Neural crest cell (in vitro differentiated cells): ENCODE results near the gene ATF4. TPM values are rescaled to one million over a fixed set of nuclear protein-coding genes. Genes with fewer than 3 reads are reported as not detected.

Experiments
- DNase-seq: peaks from one replicate; pipeline ENCODE4 v3.0.0; 2021; ENCODE audit warnings: low read depth, mixed read lengths, low spot score
- H3K27ac Mint-ChIP-seq: one replicate; pipeline ENCODE4 v1.8.0; 2021; ENCODE audit warnings: mild to moderate bottlenecking, mixed read lengths; ENCODE audit not compliant: unreplicated experiment
- H3K27me3 Mint-ChIP-seq: 2 replicates; pipeline ENCODE4 v1.8.0; 2021; ENCODE audit warnings: low read depth, mild to moderate bottlenecking, mixed read lengths
- H3K36me3 Mint-ChIP-seq: 2 replicates; pipeline ENCODE4 v1.8.0; 2021; ENCODE audit warnings: low read depth, mild to moderate bottlenecking, mixed read lengths
- H3K4me1 Mint-ChIP-seq: 2 replicates; pipeline ENCODE4 v1.8.0; 2021; ENCODE audit warnings: mixed read lengths
- H3K4me3 Mint-ChIP-seq: one replicate; pipeline ENCODE4 v1.8.0; 2021; ENCODE audit warnings: mild to moderate bottlenecking, mixed read lengths
- H3K9me3 Mint-ChIP-seq: 2 replicates; pipeline ENCODE4 v1.8.0; 2021; ENCODE audit warnings: mixed read lengths
- total RNA-seq: library from RNA; stranded (reverse); gene quantifications from 2 replicates; pipeline ENCODE4 v1.2.1, GENCODE V29; 2021
- TF ChIP-seq, protein P1 (sequence below): fragments of 200-600 bp; sonication (generic); conservative IDR thresholded peaks from 2 replicates; pipeline ENCODE4 v1.5.0; 2021; ENCODE audit warnings: antibody characterized with exemption, mild to moderate bottlenecking

The ATF4 gene
- total RNA-seq, 1 donor from 2014 or later: 364 TPM

DNA sequence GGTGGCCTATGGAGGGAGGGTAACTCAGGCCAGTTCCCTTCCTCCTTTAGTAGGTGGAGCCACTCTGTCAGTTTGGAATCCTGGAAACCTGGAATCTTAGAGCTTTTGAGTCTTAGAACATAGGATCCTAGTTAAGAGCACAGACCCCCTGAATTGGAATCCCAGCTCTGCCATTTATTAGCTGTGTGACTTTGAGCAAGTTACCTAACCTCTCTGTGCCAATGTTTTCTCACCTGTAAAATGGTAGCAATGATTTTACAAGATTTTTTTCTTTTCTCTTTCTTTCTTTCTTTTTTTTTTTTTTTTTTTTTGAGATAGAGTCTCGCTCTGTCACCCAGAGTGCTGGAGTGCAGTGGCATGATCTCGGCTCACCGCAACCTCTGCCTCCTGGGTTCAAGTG is 33.1 kb downstream of the ATF4 start:
- DNase-seq: no peak
- Mint-ChIP-seq H3K9me3 (no peaks in the 10 kb centered on the region), H3K4me1 (peaks cover 5% of the 10 kb centered on the region), H3K27ac (no peak overlapping the region), H3K36me3 (no peaks in the 10 kb centered on the region), H3K4me3 (no peak overlapping the region), H3K27me3 (peaks cover 82% of the 10 kb centered on the region)
- TF ChIP-seq, protein P1, sequence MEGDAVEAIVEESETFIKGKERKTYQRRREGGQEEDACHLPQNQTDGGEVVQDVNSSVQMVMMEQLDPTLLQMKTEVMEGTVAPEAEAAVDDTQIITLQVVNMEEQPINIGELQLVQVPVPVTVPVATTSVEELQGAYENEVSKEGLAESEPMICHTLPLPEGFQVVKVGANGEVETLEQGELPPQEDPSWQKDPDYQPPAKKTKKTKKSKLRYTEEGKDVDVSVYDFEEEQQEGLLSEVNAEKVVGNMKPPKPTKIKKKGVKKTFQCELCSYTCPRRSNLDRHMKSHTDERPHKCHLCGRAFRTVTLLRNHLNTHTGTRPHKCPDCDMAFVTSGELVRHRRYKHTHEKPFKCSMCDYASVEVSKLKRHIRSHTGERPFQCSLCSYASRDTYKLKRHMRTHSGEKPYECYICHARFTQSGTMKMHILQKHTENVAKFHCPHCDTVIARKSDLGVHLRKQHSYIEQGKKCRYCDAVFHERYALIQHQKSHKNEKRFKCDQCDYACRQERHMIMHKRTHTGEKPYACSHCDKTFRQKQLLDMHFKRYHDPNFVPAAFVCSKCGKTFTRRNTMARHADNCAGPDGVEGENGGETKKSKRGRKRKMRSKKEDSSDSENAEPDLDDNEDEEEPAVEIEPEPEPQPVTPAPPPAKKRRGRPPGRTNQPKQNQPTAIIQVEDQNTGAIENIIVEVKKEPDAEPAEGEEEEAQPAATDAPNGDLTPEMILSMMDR: no peak

DNA sequence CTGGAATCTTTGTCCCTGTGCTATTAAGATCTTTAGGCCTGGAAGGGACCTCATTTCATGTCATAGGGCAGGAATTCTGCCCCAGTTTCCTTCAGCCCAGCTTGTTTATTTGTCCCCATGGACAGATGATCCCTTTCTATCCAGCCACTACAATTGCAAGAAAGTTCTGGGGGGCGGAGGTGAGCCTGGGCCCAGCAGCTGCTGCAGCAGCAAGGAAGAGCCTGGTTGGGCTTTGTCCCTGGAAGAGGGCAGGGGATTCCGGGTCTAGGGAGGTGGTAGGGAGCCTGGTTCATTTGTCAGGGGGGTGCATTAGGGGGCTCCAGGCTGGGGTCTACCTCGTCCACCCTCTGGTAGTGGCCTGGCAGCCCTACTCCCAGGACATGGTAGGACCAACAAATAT is 33.8 kb downstream of the ATF4 start:
- Mint-ChIP-seq H3K4me1 (peaks cover 5% of the 10 kb centered on the region), H3K9me3 (no peaks in the 10 kb centered on the region), H3K36me3 (no peaks in the 10 kb centered on the region), H3K4me3 (no peak overlapping the region), H3K27ac (no peak overlapping the region), H3K27me3 (peaks cover 84% of the 10 kb centered on the region)
- TF ChIP-seq, protein P1: no peak
- DNase-seq: no peak

DNA sequence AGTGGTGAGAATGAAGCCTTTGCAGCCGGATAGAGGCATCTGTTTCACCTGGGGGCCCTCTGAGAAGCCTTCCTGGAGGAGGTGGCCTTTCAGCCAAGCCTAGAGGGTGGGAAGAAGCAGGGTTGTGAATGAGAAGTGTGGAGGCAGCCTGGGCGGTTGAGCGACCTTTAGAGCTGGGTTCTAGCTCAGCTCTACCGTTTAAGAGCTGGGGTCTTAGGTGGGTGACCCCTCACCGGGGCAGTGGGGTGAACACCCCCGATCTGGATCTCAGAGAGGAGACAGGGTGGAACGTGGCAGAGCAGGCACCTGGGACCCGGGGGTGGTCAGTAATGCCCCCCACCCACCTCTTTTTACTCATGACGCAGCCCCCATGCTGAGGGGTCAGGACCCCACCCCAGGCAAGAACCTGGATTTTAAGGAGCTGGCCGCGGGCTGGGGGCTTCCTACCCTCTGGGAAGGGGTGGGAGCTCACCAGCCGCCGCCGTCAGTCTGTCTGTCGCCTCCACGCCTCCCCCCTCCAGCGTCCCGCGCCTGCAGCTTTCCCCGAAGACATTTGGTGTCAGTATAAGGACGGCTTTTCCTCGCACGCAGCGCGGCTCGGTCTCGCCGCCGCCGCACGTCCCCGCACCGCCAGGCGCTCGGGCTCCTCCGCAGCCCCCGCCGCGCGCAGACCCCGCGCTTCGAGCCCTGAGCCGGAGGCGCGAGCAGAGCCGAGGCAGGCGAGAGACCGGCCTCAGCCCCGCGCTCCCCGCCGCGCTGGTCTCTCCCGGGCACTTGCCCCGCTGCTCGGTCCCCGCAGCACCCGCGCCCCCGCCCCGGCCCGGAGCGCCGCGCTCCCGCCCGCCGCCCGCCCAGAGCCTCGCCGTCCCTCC is 36.8 kb downstream of the ATF4 start:
- Mint-ChIP-seq H3K27me3 (peaks cover 86% of the 10 kb centered on the region), H3K36me3 (no peaks in the 10 kb centered on the region), H3K27ac (no peak overlapping the region), H3K9me3 (no peaks in the 10 kb centered on the region), H3K4me3 (peak overlapping the region; percentile 68), H3K4me1 (peaks cover 5% of the 10 kb centered on the region)
- TF ChIP-seq, protein P1: no peak
- DNase-seq: no peak

DNA sequence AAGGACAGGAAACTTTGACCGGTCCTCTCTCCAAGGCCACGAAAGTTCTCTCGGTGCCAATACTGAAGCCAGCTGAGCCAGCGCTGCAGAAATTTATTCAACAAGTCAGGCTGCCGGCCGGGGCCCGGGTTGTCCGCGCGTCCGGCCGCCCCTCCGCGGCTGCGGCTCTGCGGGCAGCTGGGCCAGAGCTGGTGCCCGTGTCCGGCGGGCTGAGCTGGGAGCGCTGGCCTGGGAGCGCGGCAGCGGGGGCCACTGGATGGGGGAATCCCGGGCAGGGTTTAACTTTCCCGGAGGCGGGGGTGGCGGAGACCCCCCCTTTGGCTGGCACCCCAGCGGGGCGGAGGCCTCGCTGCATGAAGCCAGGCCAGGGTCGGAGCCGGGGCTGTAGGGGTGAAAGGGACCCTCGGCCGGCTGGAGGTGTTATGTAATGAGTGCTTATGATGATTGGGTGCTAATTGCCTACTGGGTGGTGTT is 37.9 kb downstream of the ATF4 start:
- H3K36me3 Mint-ChIP-seq: no peaks in the 10 kb centered on the region
- H3K4me1 Mint-ChIP-seq: peaks cover 5% of the 10 kb centered on the region
- no peak for DNase-seq
- H3K9me3 Mint-ChIP-seq: no peaks in the 10 kb centered on the region
- peaks cover 77% of the 10 kb centered on the region for H3K27me3 Mint-ChIP-seq
- TF ChIP-seq, protein P1: no peak
- H3K4me3 Mint-ChIP-seq: no peak overlapping the region
- H3K27ac Mint-ChIP-seq: no peak overlapping the region

DNA sequence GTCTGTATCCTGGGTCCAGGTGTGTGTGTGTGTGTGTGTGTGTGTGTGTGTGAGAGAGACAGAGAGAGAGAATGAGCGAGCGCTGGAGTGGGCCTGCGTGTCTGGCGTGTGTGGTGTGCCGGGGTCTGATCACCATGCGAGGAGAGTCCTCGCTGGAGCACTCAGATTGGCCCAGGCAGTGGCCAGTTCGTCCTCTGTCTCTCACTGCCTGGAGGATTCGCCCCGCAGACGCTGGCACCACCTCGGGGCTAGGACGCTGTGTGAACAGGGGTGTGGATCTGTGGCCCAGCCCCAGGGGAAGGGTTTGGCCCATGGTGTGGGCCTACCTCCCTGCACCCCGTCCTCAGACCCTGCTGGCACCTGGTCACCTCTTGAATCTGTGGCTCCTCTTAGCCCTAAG is 38.6 kb downstream of the ATF4 start:
- no peak overlapping the region for H3K4me3 Mint-ChIP-seq
- peaks cover 73% of the 10 kb centered on the region for H3K27me3 Mint-ChIP-seq
- DNase-seq: no peak
- H3K27ac Mint-ChIP-seq: no peak overlapping the region
- H3K4me1 Mint-ChIP-seq: peaks cover 5% of the 10 kb centered on the region
- no peaks in the 10 kb centered on the region for H3K36me3 Mint-ChIP-seq
- TF ChIP-seq, protein P1: no peak
- no peaks in the 10 kb centered on the region for H3K9me3 Mint-ChIP-seq
